Measurements from ENCODE around the gene HMGCS1.
"Not testable (repeated sequence)": the region's sequence is repeated elsewhere in the genome, so short reads cannot be mapped to it uniquely, and the experiment has no call there.

The HMGCS1 gene

GRCh38 chr5:43312076-43312661 is 1.0 kb downstream of the HMGCS1 start:
- DNase-seq, result no peak

GRCh38 chr5:43309637-43310036 is 3.6 kb downstream of the HMGCS1 start:
- DNase-seq, result no peak

GRCh38 chr5:43309122-43309521 is 4.1 kb downstream of the HMGCS1 start:
- DNase-seq, result no peak

GRCh38 chr5:43306954-43307353 is 6.3 kb downstream of the HMGCS1 start:
- DNase-seq, result not testable (repeated sequence)

GRCh38 chr5:43305948-43306565 is 7.2 kb downstream of the HMGCS1 start:
- DNase-seq, result peak; percentile 57 to 71

GRCh38 chr5:43304525-43304924 is 8.7 kb downstream of the HMGCS1 start:
- no peak for DNase-seq

- no peak for DNase-seq
Measured at GRCh38 chr5:43303242-43303641, 10.0 kb downstream of the HMGCS1 start.

- DNase-seq, result no peak
Measured at GRCh38 chr5:43302481-43302880, 10.7 kb downstream of the HMGCS1 start.

- DNase-seq, result no peak
Measured at GRCh38 chr5:43301653-43302091, 11.5 kb downstream of the HMGCS1 start.

- DNase-seq, result no peak
Measured at GRCh38 chr5:43300112-43300511, 13.1 kb downstream of the HMGCS1 start.

- no peak for DNase-seq
Measured at GRCh38 chr5:43298443-43298842, 14.8 kb downstream of the HMGCS1 start.

- no peak for DNase-seq
Measured at GRCh38 chr5:43296835-43297234, 16.4 kb downstream of the HMGCS1 start.

GRCh38 chr5:43295202-43295601 is 18.0 kb downstream of the HMGCS1 start:
- DNase-seq, result no peak

GRCh38 chr5:43294226-43294625 is 19.0 kb downstream of the HMGCS1 start:
- DNase-seq, result no peak

- no peak for DNase-seq
Measured at GRCh38 chr5:43290726-43291125, 22.5 kb downstream of the HMGCS1 start.

- no peak for DNase-seq
Measured at GRCh38 chr5:43288269-43288831, 24.9 kb downstream of the HMGCS1 start.

- no peak for DNase-seq
Measured at GRCh38 chr5:43287493-43287892, 25.7 kb downstream of the HMGCS1 start.

GRCh38 chr5:43286623-43287022 is 26.6 kb downstream of the HMGCS1 start:
- no peak for DNase-seq

GRCh38 chr5:43281840-43282658 is 31.2 kb downstream of the HMGCS1 start:
- no peak for DNase-seq

- DNase-seq, result no peak
Measured at GRCh38 chr5:43279548-43280274, 33.5 kb downstream of the HMGCS1 start.

- no peak for DNase-seq
Measured at GRCh38 chr5:43275391-43275790, 37.8 kb downstream of the HMGCS1 start.

- no peak for DNase-seq
Measured at GRCh38 chr5:43274435-43275114, 38.6 kb downstream of the HMGCS1 start.
